H9 (cell line): ENCODE results near the gene CYSLTR2. TPM values are rescaled to one million over a fixed set of nuclear protein-coding genes. Genes with fewer than 3 reads are reported as not detected.

Experiments
- DNase-seq: peaks from one replicate; pipeline ENCODE4 v3.0.0-alpha.2; 2017
- H2AFZ ChIP-seq: one replicate; pipeline ENCODE4 v1.6.1; 2013; ENCODE audit warnings: mild to moderate bottlenecking, low read length, control low read depth, moderate library complexity
- H2AK5ac ChIP-seq: 2 replicates; pipeline ENCODE4 v1.6.1; 2013; ENCODE audit warnings: low read length, control low read depth, mixed read lengths; ENCODE audit not compliant: insufficient read length
- H2BK120ac ChIP-seq: one replicate; pipeline ENCODE4 v1.6.1; 2013; ENCODE audit warnings: low read depth, mild to moderate bottlenecking, low read length, control low read depth, inconsistent platforms; ENCODE audit not compliant: poor library complexity, severe bottlenecking
- H2BK12ac ChIP-seq: 2 replicates; pipeline ENCODE4 v1.6.1; 2013; ENCODE audit warnings: low read length, control low read depth, mixed read lengths, low read depth; ENCODE audit not compliant: insufficient read length
- H2BK15ac ChIP-seq: 2 replicates; pipeline ENCODE4 v1.6.1; 2013; ENCODE audit warnings: low read depth, low read length, control low read depth
- H2BK20ac ChIP-seq: one replicate; pipeline ENCODE4 v1.6.1; 2013; ENCODE audit warnings: low read depth, mild to moderate bottlenecking, low read length, control low read depth, inconsistent platforms; ENCODE audit not compliant: poor library complexity, severe bottlenecking
- H2BK5ac ChIP-seq: 2 replicates; pipeline ENCODE4 v1.6.1; 2013; ENCODE audit warnings: low read length, control low read depth, mixed read lengths; ENCODE audit not compliant: insufficient read length
- H3K14ac ChIP-seq: 2 replicates; pipeline ENCODE4 v1.6.1; 2013; ENCODE audit warnings: low read length, control low read depth; ENCODE audit not compliant: insufficient read depth
- H3K18ac ChIP-seq: 2 replicates; pipeline ENCODE4 v1.6.1; 2013; ENCODE audit warnings: low read depth, mild to moderate bottlenecking, mixed read lengths, low read length, control low read depth; ENCODE audit not compliant: insufficient read length
- H3K23ac ChIP-seq: 2 replicates; pipeline ENCODE4 v1.6.1; 2013; ENCODE audit warnings: low read length, control low read depth, mixed read lengths, low read depth; ENCODE audit not compliant: insufficient read length
- H3K23me2 ChIP-seq: 2 replicates; pipeline ENCODE4 v1.6.1; 2013; ENCODE audit warnings: low read depth, mild to moderate bottlenecking, mixed read lengths, low read length, control low read depth; ENCODE audit not compliant: insufficient read length, poor library complexity, severe bottlenecking
- H3K27ac ChIP-seq: 2 replicates; pipeline ENCODE4 v1.5.1; 2013; ENCODE audit warnings: low read length, control low read depth, mixed read lengths, low read depth; ENCODE audit not compliant: insufficient read length
- H3K27me3 ChIP-seq: 2 replicates; pipeline ENCODE4 v1.6.1; 2013; ENCODE audit warnings: low read length, control low read depth, inconsistent platforms; ENCODE audit not compliant: insufficient read depth
- H3K4ac ChIP-seq: 2 replicates; pipeline ENCODE4 v1.6.1; 2013; ENCODE audit warnings: low read depth, mild to moderate bottlenecking, control low read depth, inconsistent platforms, low read length, moderate library complexity
- H3K4me1 ChIP-seq: 2 replicates; pipeline ENCODE4 v1.6.1; 2013; ENCODE audit warnings: low read length, control low read depth, inconsistent platforms; ENCODE audit not compliant: insufficient read depth
- H3K4me2 ChIP-seq: 2 replicates; pipeline ENCODE4 v1.6.1; 2013; ENCODE audit warnings: low read length, control low read depth, mixed read lengths; ENCODE audit not compliant: insufficient read length, insufficient read depth
- H3K56ac ChIP-seq: 2 replicates; pipeline ENCODE4 v1.6.1; 2013; ENCODE audit warnings: low read depth, mild to moderate bottlenecking, mixed read lengths, low read length, control low read depth; ENCODE audit not compliant: insufficient read length
- H3K79me1 ChIP-seq: 2 replicates; pipeline ENCODE4 v1.6.1; 2013; ENCODE audit warnings: low read depth, mild to moderate bottlenecking, moderate library complexity, low read length, control low read depth, inconsistent platforms; ENCODE audit not compliant: insufficient read depth, poor library complexity, severe bottlenecking
- H3K79me2 ChIP-seq: 2 replicates; pipeline ENCODE4 v1.6.1; 2013; ENCODE audit warnings: low read length, control low read depth, inconsistent platforms; ENCODE audit not compliant: insufficient read depth
- H3K9ac ChIP-seq: 2 replicates; pipeline ENCODE4 v1.6.1; 2013; ENCODE audit warnings: low read length, control low read depth, mixed read lengths; ENCODE audit not compliant: insufficient read length; ENCODE audit errors: extremely low read depth
- H3K9me3 ChIP-seq: one replicate; pipeline ENCODE4 v1.6.1; 2013; ENCODE audit warnings: low read depth, low read length, inconsistent platforms; ENCODE audit not compliant: control insufficient read depth
- H3T11ph ChIP-seq: one replicate; pipeline ENCODE4 v1.6.1; 2013; ENCODE audit warnings: mild to moderate bottlenecking, low read length, control low read depth, inconsistent platforms
- H4K20me1 ChIP-seq: one replicate; pipeline ENCODE4 v1.6.1; 2013; ENCODE audit not compliant: control insufficient read depth, insufficient read length, insufficient read depth
- H4K5ac ChIP-seq: 2 replicates; pipeline ENCODE4 v1.6.1; 2013; ENCODE audit warnings: low read depth, mild to moderate bottlenecking, mixed read lengths, low read length, control low read depth; ENCODE audit not compliant: insufficient read length
- H4K8ac ChIP-seq: replicated peaks from 2 replicates; pipeline ENCODE4 v1.6.1; 2013; ENCODE audit warnings: low read length, control low read depth, mixed read lengths, low read depth; ENCODE audit not compliant: insufficient read length
- H4K91ac ChIP-seq: 2 replicates; pipeline ENCODE4 v1.6.1; 2013; ENCODE audit warnings: low read depth, mild to moderate bottlenecking, moderate library complexity, mixed read lengths, low read length, control low read depth; ENCODE audit not compliant: insufficient read length
- H3K27ac Mint-ChIP-seq, 3 experiments: 2 replicates in 2 of 3; 3 replicates in 1 of 3; pipeline ENCODE4 v1.8.0; 2020 to 2021; ENCODE audit warnings: mixed read lengths in 3 of 3, mild to moderate bottlenecking in 1 of 3, moderate library complexity in 1 of 3
- H3K27me3 Mint-ChIP-seq: 2 replicates; pipeline ENCODE4 v1.8.0; 2021; ENCODE audit warnings: low read depth, mild to moderate bottlenecking, moderate library complexity, mixed read lengths
- H3K36me3 Mint-ChIP-seq, 3 experiments: 2 replicates in 2 of 3; 3 replicates in 1 of 3; pipeline ENCODE4 v1.8.0; 2020 to 2021; ENCODE audit warnings: low read depth in 3 of 3, mixed read lengths in 3 of 3; ENCODE audit not compliant: insufficient read depth in 1 of 3
- H3K4me1 Mint-ChIP-seq, 2 experiments: 2 replicates each; pipeline ENCODE4 v1.8.0; 2020; ENCODE audit warnings: mixed read lengths in 2 of 2
- H3K4me3 Mint-ChIP-seq, 2 experiments: 2 replicates in 1 of 2; 3 replicates in 1 of 2; pipeline ENCODE4 v1.8.0; 2020 to 2021; ENCODE audit warnings: mild to moderate bottlenecking in 2 of 2, mixed read lengths in 2 of 2, moderate library complexity in 1 of 2
- H3K9me3 Mint-ChIP-seq, 2 experiments: 2 replicates in 1 of 2; 3 replicates in 1 of 2; pipeline ENCODE4 v1.8.0; 2020; ENCODE audit warnings: mild to moderate bottlenecking in 2 of 2, mixed read lengths in 2 of 2, moderate library complexity in 1 of 2
- WGBS: extraction: QIAGEN DNeasy Blood & Tissue Kit; methylation state at CpG from one replicate; pipeline ENCODE4 v1.1.7; 2013; ENCODE audit warnings: missing lambda C conversion rate, low lambda C conversion rate, mixed read lengths; ENCODE audit not compliant: insufficient read length; ENCODE audit errors: extremely low coverage; 5-methylcytosine and 5-hydroxymethylcytosine counted together
- total RNA-seq: library from RNA; stranded (reverse); gene quantifications from 2 replicates; pipeline ENCODE4 v1.2.1, GENCODE V29; 2021
- TF ChIP-seq, protein P1 (sequence below): fragments of 200-600 bp; sonication (generic); conservative IDR thresholded peaks from 3 replicates; pipeline ENCODE4 v1.8.0; 2021; ENCODE audit warnings: antibody characterized with exemption, mild to moderate bottlenecking

Gene CYSLTR2
- total RNA-seq, 1 experiment from 2014 or later, result not detected

DNA sequence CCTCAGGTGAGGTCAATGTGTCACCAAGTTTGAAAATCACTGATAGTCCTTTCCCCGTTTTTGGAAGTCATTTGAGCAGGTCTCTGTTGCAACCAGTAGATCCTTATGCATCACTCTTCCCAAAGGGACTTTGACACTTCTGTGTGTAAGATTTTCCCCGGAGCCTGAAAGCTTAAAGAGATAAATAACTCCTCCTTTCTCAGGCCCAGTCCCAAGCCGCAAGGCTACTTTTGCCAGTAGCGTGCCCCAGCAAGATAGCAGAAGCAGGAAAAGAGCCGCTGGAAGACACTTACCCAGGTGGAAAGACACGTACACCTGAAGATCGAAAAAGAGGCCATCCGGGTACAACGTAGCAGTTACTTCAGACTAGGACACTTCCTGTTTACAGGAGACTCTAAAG is 106.9 kb downstream of the CYSLTR2 start:
- H4K5ac ChIP-seq, result no peak overlapping the region
- no peak overlapping the region for H3K4me2 ChIP-seq
- no peak overlapping the region for H3K9ac ChIP-seq
- H3K4me1 ChIP-seq, result no peaks in the 10 kb centered on the region; the same call in 1 of the 2 replicates
- no CpG with 5 or more reads among the region's 9 CpGs for WGBS
- H3K14ac ChIP-seq, result no peak overlapping the region
- peaks cover 0 to 6% of the 10 kb centered on the region in 2 experiments; a peak in 1 of 4 replicates for H3K4me1 Mint-ChIP-seq
- H2BK15ac ChIP-seq, result no peak overlapping the region
- no peak overlapping the region for H3K56ac ChIP-seq
- H3K27ac ChIP-seq, result no peak overlapping the region
- H3K9me3 ChIP-seq, result no peaks in the 10 kb centered on the region
- no peak overlapping the region for H3K27ac Mint-ChIP-seq
- H4K91ac ChIP-seq, result no peak overlapping the region
- peaks cover 27 to 39% of the 10 kb centered on the region in 2 experiments for H3K9me3 Mint-ChIP-seq
- H3K23me2 ChIP-seq, result no peaks in the 10 kb centered on the region
- H2BK120ac ChIP-seq, result no peak overlapping the region
- H4K8ac ChIP-seq, result no peak overlapping the region
- H2BK5ac ChIP-seq, result no peak overlapping the region
- H3T11ph ChIP-seq, result no peak overlapping the region
- H3K79me2 ChIP-seq, result no peaks in the 10 kb centered on the region
- TF ChIP-seq, protein P1, sequence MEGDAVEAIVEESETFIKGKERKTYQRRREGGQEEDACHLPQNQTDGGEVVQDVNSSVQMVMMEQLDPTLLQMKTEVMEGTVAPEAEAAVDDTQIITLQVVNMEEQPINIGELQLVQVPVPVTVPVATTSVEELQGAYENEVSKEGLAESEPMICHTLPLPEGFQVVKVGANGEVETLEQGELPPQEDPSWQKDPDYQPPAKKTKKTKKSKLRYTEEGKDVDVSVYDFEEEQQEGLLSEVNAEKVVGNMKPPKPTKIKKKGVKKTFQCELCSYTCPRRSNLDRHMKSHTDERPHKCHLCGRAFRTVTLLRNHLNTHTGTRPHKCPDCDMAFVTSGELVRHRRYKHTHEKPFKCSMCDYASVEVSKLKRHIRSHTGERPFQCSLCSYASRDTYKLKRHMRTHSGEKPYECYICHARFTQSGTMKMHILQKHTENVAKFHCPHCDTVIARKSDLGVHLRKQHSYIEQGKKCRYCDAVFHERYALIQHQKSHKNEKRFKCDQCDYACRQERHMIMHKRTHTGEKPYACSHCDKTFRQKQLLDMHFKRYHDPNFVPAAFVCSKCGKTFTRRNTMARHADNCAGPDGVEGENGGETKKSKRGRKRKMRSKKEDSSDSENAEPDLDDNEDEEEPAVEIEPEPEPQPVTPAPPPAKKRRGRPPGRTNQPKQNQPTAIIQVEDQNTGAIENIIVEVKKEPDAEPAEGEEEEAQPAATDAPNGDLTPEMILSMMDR, result no peak
- H2AFZ ChIP-seq, result no peak overlapping the region
- H4K20me1 ChIP-seq, result no peaks in the 10 kb centered on the region
- H2BK20ac ChIP-seq, result no peak overlapping the region
- no peaks in the 10 kb centered on the region for H3K79me1 ChIP-seq
- H2BK12ac ChIP-seq, result no peak overlapping the region
- no peak overlapping the region for H3K18ac ChIP-seq
- DNase-seq, result no peak
- no peak overlapping the region for H3K4ac ChIP-seq
- H3K27me3 Mint-ChIP-seq, result no peaks in the 10 kb centered on the region; the same call in 1 of the 2 replicates
- H3K4me3 Mint-ChIP-seq, result no peak overlapping the region
- no peak overlapping the region for H3K23ac ChIP-seq
- H3K27me3 ChIP-seq, result no peaks in the 10 kb centered on the region
- H2AK5ac ChIP-seq, result no peak overlapping the region
- H3K36me3 Mint-ChIP-seq, result peaks cover 13 to 29% (median 15%) of the 10 kb centered on the region in 3 experiments

Other genes with a start within 250 kb of the CYSLTR2 start
- 4.2 and 4.3 TPM in 2 replicates for gene LPAR6, start 240.8 kb upstream of the CYSLTR2 start, total RNA-seq
- 11.5 and 11.7 TPM in 2 replicates for gene RCBTB2, start 120.8 kb upstream of the CYSLTR2 start, total RNA-seq